GM19467 (cell line): ENCODE data around the gene GRXCR2.
"Not testable (repeated sequence)": the region's sequence is repeated elsewhere in the genome, so short reads cannot be mapped to it uniquely, and the experiment has no call there.

Source experiments
- ATAC-seq: cut with Tn5 transposase; IDR thresholded peaks from one replicate; pipeline ENCODE4 v1.9.1; 2021; ENCODE audit warnings: mild to moderate bottlenecking, moderate library complexity; ENCODE audit not compliant: unreplicated experiment

GRXCR2 gene

GRCh38 chr5:145887976-145888574, 15.3 kb upstream of the GRXCR2 start:
- ATAC-seq = no peak

DNA sequence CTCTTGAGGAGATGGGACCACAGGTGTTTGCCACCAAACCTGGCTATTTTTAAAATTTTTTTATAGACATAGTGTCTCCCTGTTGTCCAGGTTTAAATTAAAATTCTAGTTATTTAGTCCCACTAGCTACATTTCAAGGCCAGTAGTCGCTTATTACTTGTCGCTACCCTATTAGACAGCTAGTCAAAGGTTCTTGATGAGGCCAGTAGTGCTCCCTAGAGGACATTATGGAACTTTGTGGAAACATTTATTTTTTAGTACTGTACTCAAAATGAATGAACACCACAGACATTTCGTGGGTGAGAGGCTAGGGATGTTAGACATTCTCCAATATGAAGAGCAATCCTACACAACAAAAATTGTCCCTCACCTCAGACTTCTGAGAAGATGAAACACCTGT, 14.4 kb upstream of the GRXCR2 start:
- no peak for ATAC-seq

- no peak for ATAC-seq
Observed at GRCh38 chr5:145874765-145875164, 2.0 kb upstream of the GRXCR2 start.

- ATAC-seq = no peak
Observed at GRCh38 chr5:145872486-145872885, 328 bp downstream of the GRXCR2 start.

DNA sequence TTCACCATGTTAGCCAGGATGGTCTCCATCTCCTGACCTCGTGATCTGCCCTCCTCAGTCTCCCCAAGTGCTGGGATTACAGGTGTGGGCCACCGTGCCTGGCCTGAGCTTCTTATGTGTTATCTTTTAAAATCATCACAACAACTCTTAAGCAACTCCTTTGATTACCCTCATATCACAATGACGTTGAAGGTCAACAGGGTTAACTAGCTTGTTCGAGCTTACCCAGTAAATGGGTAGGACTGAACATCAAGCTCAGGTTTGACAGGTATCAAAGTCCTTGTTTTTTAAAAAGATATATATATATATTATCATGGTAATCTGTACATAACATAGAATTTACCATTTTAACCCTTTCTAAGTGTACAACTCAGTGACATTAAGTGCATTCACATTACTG, 3.1 kb downstream of the GRXCR2 start:
- ATAC-seq = no peak

GRCh38 chr5:145867806-145868205, 5.0 kb downstream of the GRXCR2 start:
- ATAC-seq = no peak

- not testable (repeated sequence) for ATAC-seq
Observed at GRCh38 chr5:145864432-145864831, 8.4 kb downstream of the GRXCR2 start.

GRCh38 chr5:145863003-145863402, 9.8 kb downstream of the GRXCR2 start:
- ATAC-seq = no peak

GRCh38 chr5:145859897-145860296, 12.9 kb downstream of the GRXCR2 start:
- no peak for ATAC-seq

- ATAC-seq = no peak
Observed at GRCh38 chr5:145859453-145859852, 13.4 kb downstream of the GRXCR2 start.

- ATAC-seq = no peak
Observed at GRCh38 chr5:145858959-145859358, 13.9 kb downstream of the GRXCR2 start.

GRCh38 chr5:145856285-145856818, 16.5 kb downstream of the GRXCR2 start:
- ATAC-seq = no peak

DNA sequence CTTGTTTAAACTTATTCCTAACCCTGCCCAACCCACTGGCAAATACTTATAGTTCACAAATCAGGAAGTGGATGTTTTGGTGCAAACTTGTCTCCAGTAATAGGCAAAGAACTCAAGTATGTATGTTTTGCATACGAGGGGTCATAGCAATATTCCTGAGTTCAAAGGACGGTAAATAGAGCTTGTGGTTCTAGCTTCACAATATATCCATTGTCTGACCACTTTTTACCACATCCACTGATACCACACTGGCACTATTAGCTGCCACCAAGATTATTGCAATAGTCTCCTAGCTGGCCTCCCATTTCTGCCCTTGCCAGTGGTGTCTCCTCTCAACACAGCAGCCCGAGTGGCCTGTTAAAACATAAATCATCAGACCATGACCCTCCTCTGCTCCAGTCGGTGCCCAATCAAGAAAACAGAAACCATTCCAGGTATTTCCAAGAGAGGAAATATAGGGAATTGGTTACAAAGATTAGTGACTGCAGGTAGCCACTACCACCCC, 17.0 kb downstream of the GRXCR2 start:
- no peak for ATAC-seq

DNA sequence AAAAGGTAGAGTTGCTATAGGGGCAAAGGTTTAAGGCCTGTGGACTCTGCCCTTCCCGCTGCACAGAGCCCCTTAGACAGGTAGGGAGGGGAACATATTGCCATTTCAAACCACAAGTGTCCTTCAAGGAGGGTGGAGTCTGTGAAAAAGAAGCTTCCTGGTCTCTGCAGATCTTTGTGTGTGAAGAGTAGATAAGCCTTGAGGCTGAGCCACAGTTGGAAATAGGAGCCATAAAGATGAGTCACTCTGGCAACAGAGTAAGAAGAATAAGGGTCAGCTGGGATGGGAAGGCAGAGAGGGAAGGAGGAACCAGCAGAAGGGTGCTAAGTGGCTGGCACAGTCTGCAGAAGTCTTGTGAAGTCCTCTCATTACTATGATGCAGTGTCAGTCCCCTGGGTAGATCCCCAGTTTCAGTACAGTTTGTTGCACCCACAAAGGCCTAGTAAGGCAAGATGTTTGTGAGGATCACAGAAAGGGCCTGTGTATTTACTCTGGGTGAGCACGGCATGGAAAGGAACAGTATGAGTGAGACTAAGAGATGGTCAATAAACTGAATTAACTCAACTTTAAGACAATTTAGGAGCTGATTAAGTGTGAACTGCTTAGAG, 18.1 kb downstream of the GRXCR2 start:
- no peak for ATAC-seq

GRCh38 chr5:145853781-145854376, 18.9 kb downstream of the GRXCR2 start:
- no peak for ATAC-seq

- ATAC-seq = no peak
Observed at GRCh38 chr5:145852990-145853389, 19.8 kb downstream of the GRXCR2 start.

DNA sequence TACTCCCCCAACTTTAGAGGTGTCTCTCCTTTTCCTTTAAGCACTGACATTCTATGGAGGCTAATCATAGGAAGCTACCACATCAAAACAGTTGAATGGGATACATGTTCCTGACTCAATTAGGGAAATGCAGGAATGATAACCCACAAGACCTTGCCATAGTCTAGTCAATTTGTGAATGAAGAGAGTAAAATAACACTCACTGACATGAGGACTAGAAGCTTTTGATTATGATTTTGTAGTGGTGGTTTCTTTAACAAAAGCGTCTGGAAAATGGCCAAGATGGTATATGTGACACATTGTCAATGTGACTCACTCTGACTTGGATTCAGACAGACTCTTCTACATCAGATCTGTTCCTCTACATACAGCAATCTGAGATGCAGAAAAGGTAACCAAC, 24.0 kb downstream of the GRXCR2 start:
- ATAC-seq = no peak

- ATAC-seq = no peak
Observed at GRCh38 chr5:145847499-145848497, 25.0 kb downstream of the GRXCR2 start.

DNA sequence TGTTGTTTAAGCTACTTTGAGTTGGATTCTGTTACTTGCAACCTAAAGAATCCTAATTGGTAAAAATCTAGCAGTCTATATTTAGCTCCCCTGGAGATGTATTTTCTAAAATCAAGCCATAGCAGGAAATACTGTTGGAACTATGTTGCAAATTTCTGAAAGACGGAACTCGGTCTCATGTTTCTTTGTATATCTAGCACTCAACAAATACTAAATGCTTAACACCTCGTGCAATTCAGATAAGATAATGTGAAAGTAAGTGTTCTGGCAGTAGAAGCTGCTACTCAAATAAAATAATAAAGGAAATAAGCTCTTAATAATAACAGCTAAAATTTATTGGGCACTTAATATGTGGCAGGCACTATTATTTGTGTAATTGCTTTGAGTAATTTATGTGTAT, 26.7 kb downstream of the GRXCR2 start:
- no peak for ATAC-seq

DNA sequence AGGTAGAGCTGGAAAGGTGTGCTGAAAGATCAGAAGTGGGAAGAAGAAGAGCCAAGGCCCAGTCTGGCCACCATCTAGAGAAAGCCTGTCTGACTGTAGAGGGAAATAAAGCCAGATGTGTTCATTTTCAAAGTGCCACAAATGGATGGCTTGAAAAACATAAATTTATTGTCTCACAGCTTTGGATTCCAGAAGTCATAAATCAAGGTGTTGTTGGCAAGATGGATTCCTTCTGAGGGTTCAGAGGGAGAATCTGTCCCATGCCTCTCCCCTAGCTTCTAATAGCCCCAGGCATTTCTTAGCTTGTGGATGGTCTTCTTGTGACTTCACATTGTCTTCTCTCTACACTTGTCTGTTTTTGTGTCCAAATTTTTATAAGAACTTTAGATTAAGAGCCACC, 31.5 kb downstream of the GRXCR2 start:
- no peak for ATAC-seq
